ENCODE results near the gene SCTR.

The SCTR gene

GRCh38 chr2:119550346-119550745 lies 26.1 kb upstream of the SCTR start:
- TF ChIP-seq CTCF (conservative IDR thresholded peaks at IDR 0.05; ENCODE audit: low read depth, low read length): no peak
- no peak for DNase-seq (ENCODE audit: low read depth)

GRCh38 chr2:119549241-119549640 lies 25.0 kb upstream of the SCTR start:
- TF ChIP-seq CTCF (conservative IDR thresholded peaks at IDR 0.05; ENCODE audit: low read depth, low read length): no peak
- H3K4me3 ChIP-seq (ENCODE audit: low read depth, low read length): no peak overlapping the region
- peak; percentile 16 for DNase-seq (ENCODE audit: low read depth)

More at GRCh38 chr2:119550346-119550745, 26.1 kb upstream of the SCTR start:
- H3K4me3 ChIP-seq (ENCODE audit: low read depth, low read length): no peak overlapping the region

GRCh38 chr2:119548516-119549120 lies 24.3 kb upstream of the SCTR start:
- H3K4me3 ChIP-seq (ENCODE audit: low read depth, low read length): no peak overlapping the region
- TF ChIP-seq CTCF (conservative IDR thresholded peaks at IDR 0.05; ENCODE audit: low read depth, low read length): no peak
- no peak for DNase-seq (ENCODE audit: low read depth)

- TF ChIP-seq CTCF (conservative IDR thresholded peaks at IDR 0.05; ENCODE audit: low read depth, low read length): no peak
- no peak for DNase-seq (ENCODE audit: low read depth)
- no peak overlapping the region for H3K4me3 ChIP-seq (ENCODE audit: low read depth, low read length)
Measured at GRCh38 chr2:119546447-119546767, 22.1 kb upstream of the SCTR start.

GRCh38 chr2:119545754-119546446 lies 21.6 kb upstream of the SCTR start:
- no peak overlapping the region for H3K4me3 ChIP-seq (ENCODE audit: low read depth, low read length)
- no peak for DNase-seq (ENCODE audit: low read depth)
- TF ChIP-seq CTCF (conservative IDR thresholded peaks at IDR 0.05; ENCODE audit: low read depth, low read length): no peak

GRCh38 chr2:119544939-119545475 lies 20.7 kb upstream of the SCTR start:
- peak overlapping the region; percentile 60 for H3K4me3 ChIP-seq (ENCODE audit: low read depth, low read length)
- no peak for DNase-seq (ENCODE audit: low read depth)

More at GRCh38 chr2:119544939-119545475, 20.7 kb upstream of the SCTR start:
- no peak for TF ChIP-seq CTCF (conservative IDR thresholded peaks at IDR 0.05; ENCODE audit: low read depth, low read length)
